ENCODE data around the gene NOD2. TPM values are rescaled to one million over a fixed set of nuclear protein-coding genes. Genes with fewer than 3 reads are reported as not detected.

Gene NOD2
- total RNA-seq, 3 donors from 2014 or later (not counting 1 experiment from before 2014, with no cell fraction given), result 2.8 to 8.6 (median 2.9) TPM

GRCh38 chr16:50712956-50713355, 19.6 kb downstream of the NOD2 start:
- H3K4me1 ChIP-seq (ENCODE audit: control insufficient read depth, insufficient read depth, low read length), result peaks cover 26% of the 10 kb centered on the region
- no peak overlapping the region for H3K27ac ChIP-seq (ENCODE audit: low read length)
- 74% methylated on average over 4 of the region's 4 CpGs for WGBS (ENCODE audit: insufficient coverage)
- H3K9me3 Mint-ChIP-seq, result no peaks in the 10 kb centered on the region
- H3K4me1 Mint-ChIP-seq, result peaks cover 12% of the 10 kb centered on the region in 2 donors
- DNase-seq (no peak), ATAC-seq (no peak)
- H3K4me3 Mint-ChIP-seq, result no peak overlapping the region
- no peaks in the 10 kb centered on the region for H3K36me3 Mint-ChIP-seq
- no peak overlapping the region for H3K4me3 ChIP-seq (ENCODE audit: low read length)
- TF ChIP-seq CTCF (IDR thresholded peaks at IDR 0.05), result no peak
- no peak overlapping the region for H3K27ac Mint-ChIP-seq
- no peaks in the 10 kb centered on the region for H3K27me3 ChIP-seq (ENCODE audit: control insufficient read depth, insufficient read depth, low read length)
- intact Hi-C loops (cut with micrococcal nuclease), result no loop called here
- no peaks in the 10 kb centered on the region for H3K9me3 ChIP-seq (ENCODE audit: control insufficient read depth, insufficient read depth, low read length)
- peaks cover 4% of the 10 kb centered on the region for H3K36me3 ChIP-seq (ENCODE audit: control insufficient read depth, insufficient read depth, low read length)
- no peaks in the 10 kb centered on the region for H3K27me3 Mint-ChIP-seq (ENCODE audit: low read depth in 2 of 2)

DNA sequence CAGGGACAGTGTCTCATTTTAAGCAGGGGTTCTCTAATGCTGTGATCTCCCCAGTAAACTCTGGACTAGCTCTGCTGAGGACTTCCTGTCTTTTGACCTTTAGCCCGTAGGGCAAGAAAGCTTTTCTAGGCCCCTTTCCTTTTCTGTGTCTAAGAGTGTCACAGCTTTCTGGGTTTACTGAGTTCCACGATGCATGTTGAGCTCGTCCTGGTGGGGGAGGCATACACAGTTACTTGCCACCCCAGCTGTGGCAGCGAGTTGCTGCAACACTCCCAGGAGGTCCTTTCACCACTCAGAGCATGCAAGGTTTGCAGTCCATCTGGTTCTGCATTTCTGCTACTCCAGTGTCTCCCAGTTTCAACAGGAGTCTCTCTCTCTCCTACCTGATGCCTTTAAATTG, 23.7 kb downstream of the NOD2 start:
- WGBS (ENCODE audit: insufficient coverage), result 81% methylated on average over 4 of the region's 4 CpGs
- Histone ChIP-seq H3K4me1 (ENCODE audit: control insufficient read depth, insufficient read depth, low read length) (peaks cover 30% of the 10 kb centered on the region), H3K9me3 (ENCODE audit: control insufficient read depth, insufficient read depth, low read length) (no peaks in the 10 kb centered on the region), H3K4me3 (ENCODE audit: low read length) (no peak overlapping the region), H3K36me3 (ENCODE audit: control insufficient read depth, insufficient read depth, low read length) (peaks cover 1% of the 10 kb centered on the region), H3K27ac (ENCODE audit: low read length) (no peak overlapping the region), H3K27me3 (ENCODE audit: control insufficient read depth, insufficient read depth, low read length) (no peaks in the 10 kb centered on the region)
- Mint-ChIP-seq H3K27me3 (ENCODE audit: low read depth in 2 of 2) (no peaks in the 10 kb centered on the region), H3K9me3 (no peaks in the 10 kb centered on the region), H3K4me3 (no peak overlapping the region), H3K27ac (peak overlapping the region; percentile 34 to 38), H3K4me1 (peaks cover 19 to 27% of the 10 kb centered on the region in 2 donors), H3K36me3 (no peaks in the 10 kb centered on the region)
- DNase-seq (no peak), ATAC-seq (no peak)
- intact Hi-C loops (cut with micrococcal nuclease), result no loop called here
- no peak for TF ChIP-seq CTCF (IDR thresholded peaks at IDR 0.05)

DNA sequence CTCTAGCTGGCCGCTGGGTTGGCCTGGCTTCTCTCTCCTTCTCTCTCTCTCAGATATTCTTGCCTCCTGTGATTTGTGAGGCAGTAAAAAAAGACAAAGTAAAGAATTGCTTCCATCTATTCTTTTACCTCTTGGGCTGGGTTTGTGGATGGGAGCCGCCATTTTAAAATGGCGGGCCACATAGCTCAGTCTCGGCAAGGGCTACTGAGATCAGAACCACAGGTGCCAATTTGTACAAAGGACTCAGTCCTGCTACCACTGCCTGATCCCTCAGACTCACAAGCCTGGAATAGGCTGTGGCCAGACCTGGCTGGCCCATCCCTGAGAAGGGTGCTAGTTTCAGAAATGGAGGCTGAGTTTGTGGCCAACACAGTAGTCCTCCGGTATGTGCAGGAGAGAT, 24.1 kb downstream of the NOD2 start:
- H3K4me3 Mint-ChIP-seq, result no peak overlapping the region
- no peaks in the 10 kb centered on the region for H3K36me3 ChIP-seq (ENCODE audit: control insufficient read depth, insufficient read depth, low read length)
- no peaks in the 10 kb centered on the region for H3K9me3 Mint-ChIP-seq
- intact Hi-C loops (cut with micrococcal nuclease), result no loop called here
- no peaks in the 10 kb centered on the region for H3K9me3 ChIP-seq (ENCODE audit: control insufficient read depth, insufficient read depth, low read length)
- WGBS (ENCODE audit: insufficient coverage), result 100% methylated on average over 3 of the region's 5 CpGs
- no peaks in the 10 kb centered on the region for H3K27me3 Mint-ChIP-seq (ENCODE audit: low read depth in 2 of 2)
- ATAC-seq (no peak), DNase-seq (no peak)
- H3K27ac Mint-ChIP-seq, result peak overlapping the region; percentile 34 to 38
- no peak overlapping the region for H3K4me3 ChIP-seq (ENCODE audit: low read length)
- H3K4me1 ChIP-seq (ENCODE audit: control insufficient read depth, insufficient read depth, low read length), result peaks cover 34% of the 10 kb centered on the region
- no peak overlapping the region for H3K27ac ChIP-seq (ENCODE audit: low read length)
- H3K36me3 Mint-ChIP-seq, result peaks cover 1% of the 10 kb centered on the region
- TF ChIP-seq CTCF (IDR thresholded peaks at IDR 0.05), result no peak
- H3K4me1 Mint-ChIP-seq, result peaks cover 23 to 31% of the 10 kb centered on the region in 2 donors
- no peaks in the 10 kb centered on the region for H3K27me3 ChIP-seq (ENCODE audit: control insufficient read depth, insufficient read depth, low read length)

GRCh38 chr16:50718061-50718760, 24.8 kb downstream of the NOD2 start:
- no peak for TF ChIP-seq CTCF (IDR thresholded peaks at IDR 0.05)
- H3K4me3 ChIP-seq (ENCODE audit: low read length), result no peak overlapping the region
- H3K9me3 Mint-ChIP-seq, result no peaks in the 10 kb centered on the region
- H3K27ac ChIP-seq (ENCODE audit: low read length), result no peak overlapping the region
- intact Hi-C loops (cut with micrococcal nuclease), result no loop called here
- peaks cover 30 to 38% of the 10 kb centered on the region in 2 donors for H3K4me1 Mint-ChIP-seq
- 90% methylated on average over 16 of the region's 16 CpGs for WGBS (ENCODE audit: insufficient coverage)
- no peaks in the 10 kb centered on the region for H3K27me3 Mint-ChIP-seq (ENCODE audit: low read depth in 2 of 2)
- no peak overlapping the region for H3K4me3 Mint-ChIP-seq
- ATAC-seq (no peak), DNase-seq (no peak)
- peak overlapping the region; percentile 19 to 51 for H3K27ac Mint-ChIP-seq
- no peaks in the 10 kb centered on the region for H3K27me3 ChIP-seq (ENCODE audit: control insufficient read depth, insufficient read depth, low read length)
- no peaks in the 10 kb centered on the region for H3K9me3 ChIP-seq (ENCODE audit: control insufficient read depth, insufficient read depth, low read length)
- peaks cover 6% of the 10 kb centered on the region for H3K36me3 Mint-ChIP-seq
- H3K36me3 ChIP-seq (ENCODE audit: control insufficient read depth, insufficient read depth, low read length), result no peaks in the 10 kb centered on the region
- H3K4me1 ChIP-seq (ENCODE audit: control insufficient read depth, insufficient read depth, low read length), result peaks cover 40% of the 10 kb centered on the region

Measured in natural killer cell (primary cell).